GM15510 (cell line): ENCODE results near the gene SDK2.

Source experiments
- POLR2A ChIP-seq: IDR thresholded peaks from 3 replicates; pipeline ENCODE4 v1.6.1; 2011; ENCODE audit warnings: borderline replicate concordance; ENCODE audit not compliant: insufficient read length; ENCODE audit errors: extremely low read depth

SDK2 gene

DNA sequence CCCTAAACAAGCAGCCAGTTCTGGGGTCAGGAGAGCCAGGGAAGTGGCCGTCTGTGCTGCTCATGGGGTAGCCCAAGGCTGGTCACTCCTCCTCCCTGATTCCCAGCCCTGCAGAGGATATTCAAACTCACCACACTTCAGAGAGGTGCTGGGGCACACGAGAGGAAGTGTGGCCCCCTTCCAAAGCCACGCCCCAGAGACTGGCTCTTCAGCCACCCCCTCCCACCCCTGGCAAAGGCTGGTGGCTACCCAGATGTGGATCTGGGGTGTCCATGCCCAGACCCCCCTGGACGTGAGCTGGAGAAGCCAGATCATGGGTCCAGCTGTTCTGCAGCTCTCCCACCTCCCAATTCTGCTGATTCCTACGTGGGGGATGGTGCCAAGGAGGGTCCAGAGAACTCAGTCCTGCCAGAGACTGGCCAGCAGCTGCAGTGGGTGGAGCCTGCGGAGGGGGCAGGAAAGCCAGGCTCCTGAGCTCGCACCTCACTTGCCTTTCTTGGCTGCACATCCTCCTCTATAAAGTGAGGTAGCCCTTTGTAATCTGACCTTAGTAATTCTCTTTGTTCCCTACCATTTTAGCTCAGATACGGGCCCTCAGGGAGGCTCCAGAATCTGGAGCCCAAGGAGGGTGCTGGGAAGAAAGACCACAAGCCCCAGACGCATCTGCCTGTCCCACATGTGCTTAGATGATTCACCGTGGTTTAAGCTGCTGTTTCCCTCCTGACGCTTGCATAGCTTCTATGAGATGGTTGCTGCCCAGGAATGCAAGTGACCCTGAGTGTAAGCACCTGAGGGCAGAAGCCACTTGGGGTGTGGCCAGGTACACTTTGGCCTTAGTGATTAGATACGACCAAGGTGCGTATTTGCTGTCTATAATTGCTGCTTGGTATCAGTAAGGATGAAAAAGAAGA is 15.3 kb downstream of the SDK2 start:
- TF ChIP-seq POLR2A: no peak

GRCh38 chr17:73625991-73626673 is 18.1 kb downstream of the SDK2 start:
- TF ChIP-seq POLR2A: no peak

GRCh38 chr17:73625006-73625405 is 19.2 kb downstream of the SDK2 start:
- TF ChIP-seq POLR2A: no peak

DNA sequence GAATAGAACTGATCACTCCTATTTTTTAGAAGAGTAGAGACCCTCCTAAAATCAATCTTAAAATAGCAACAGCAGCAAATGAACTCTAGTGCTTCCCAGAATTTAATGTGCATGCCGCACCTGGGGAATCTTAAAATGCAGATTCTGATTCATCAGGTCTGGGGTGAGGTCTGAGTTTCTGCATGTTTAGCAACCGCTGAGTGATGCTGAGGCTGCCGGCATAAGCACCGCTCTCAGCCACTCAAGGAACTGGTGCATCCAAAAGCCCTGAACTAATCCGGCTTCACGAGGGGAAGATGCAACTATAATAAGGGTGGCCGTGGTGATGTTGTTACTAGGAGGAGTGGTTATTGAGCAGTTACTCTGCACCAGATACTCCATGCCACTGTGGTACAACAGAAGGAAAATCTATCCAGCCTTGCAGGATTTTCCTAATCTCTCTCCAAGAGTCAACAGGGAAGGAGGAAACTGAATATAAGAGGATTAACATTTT is 19.7 kb downstream of the SDK2 start:
- TF ChIP-seq POLR2A: no peak

GRCh38 chr17:73623818-73624217 is 20.4 kb downstream of the SDK2 start:
- no peak for TF ChIP-seq POLR2A

- no peak for TF ChIP-seq POLR2A
These were observed 21.0 kb downstream of the SDK2 start for GRCh38 chr17:73623247-73623646.

DNA sequence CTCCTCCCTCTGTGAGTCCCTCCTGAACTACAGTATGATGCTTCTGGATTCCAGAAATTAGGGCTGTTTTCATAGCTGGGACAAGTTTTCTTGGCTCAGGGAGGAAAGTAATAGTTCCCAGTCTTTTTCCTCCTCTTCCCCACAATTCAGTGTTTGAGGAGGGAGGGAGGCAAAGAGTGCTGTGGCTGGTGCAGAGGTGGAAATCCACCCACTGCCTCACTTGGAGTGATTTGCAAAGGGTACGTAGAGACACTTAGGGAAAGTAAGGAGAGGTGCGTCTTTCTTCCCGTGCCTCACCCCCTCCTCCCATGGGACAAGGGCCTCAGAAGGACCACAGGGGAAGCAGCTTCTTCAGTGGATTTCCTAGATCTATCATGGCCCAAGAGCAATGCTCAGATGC is 21.9 kb downstream of the SDK2 start:
- no peak for TF ChIP-seq POLR2A

GRCh38 chr17:73621685-73622084 is 22.6 kb downstream of the SDK2 start:
- TF ChIP-seq POLR2A: no peak

DNA sequence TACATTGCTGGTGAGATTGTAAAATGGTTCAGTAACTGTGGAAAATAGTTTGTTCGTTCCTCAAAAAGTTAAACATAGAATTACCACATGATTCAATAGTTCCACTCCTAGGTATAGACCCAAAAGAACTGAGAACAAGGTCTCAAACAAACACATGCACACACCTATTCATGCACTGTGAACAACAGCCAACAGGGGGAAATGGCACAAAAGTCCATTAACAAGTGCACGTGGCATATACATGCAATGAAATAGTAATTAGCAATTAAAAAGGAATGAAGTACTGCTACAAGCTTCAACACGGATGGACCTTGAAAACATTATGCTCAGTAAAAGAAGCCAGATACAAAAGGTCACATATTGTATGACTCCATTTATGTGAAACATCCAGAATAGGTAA is 23.8 kb downstream of the SDK2 start:
- no peak for TF ChIP-seq POLR2A

- TF ChIP-seq POLR2A: no peak
These were observed 26.7 kb downstream of the SDK2 start for GRCh38 chr17:73617501-73617900.

- no peak for TF ChIP-seq POLR2A
These were observed 27.3 kb downstream of the SDK2 start for GRCh38 chr17:73616873-73617404.

- TF ChIP-seq POLR2A: no peak
These were observed 27.9 kb downstream of the SDK2 start for GRCh38 chr17:73616120-73616872.

DNA sequence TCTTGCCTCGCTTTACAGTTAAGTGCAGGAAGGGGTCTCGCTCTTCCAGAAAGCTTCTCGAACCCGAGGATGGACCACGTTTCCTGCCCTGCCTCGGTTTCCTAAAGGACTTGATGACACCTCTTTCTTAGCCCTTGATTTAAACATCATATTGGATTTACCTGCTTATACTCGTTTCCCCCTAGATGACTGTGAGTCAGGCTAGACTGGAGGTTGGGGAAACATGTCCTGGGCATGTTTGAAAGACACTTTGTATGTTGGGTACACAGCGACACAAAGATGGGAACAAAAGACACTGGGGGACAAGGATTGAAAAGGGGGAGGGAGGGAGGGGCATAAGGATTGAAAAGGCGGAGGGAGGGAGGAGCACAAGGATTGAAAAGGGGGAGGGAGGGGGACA is 30.0 kb downstream of the SDK2 start:
- no peak for TF ChIP-seq POLR2A

DNA sequence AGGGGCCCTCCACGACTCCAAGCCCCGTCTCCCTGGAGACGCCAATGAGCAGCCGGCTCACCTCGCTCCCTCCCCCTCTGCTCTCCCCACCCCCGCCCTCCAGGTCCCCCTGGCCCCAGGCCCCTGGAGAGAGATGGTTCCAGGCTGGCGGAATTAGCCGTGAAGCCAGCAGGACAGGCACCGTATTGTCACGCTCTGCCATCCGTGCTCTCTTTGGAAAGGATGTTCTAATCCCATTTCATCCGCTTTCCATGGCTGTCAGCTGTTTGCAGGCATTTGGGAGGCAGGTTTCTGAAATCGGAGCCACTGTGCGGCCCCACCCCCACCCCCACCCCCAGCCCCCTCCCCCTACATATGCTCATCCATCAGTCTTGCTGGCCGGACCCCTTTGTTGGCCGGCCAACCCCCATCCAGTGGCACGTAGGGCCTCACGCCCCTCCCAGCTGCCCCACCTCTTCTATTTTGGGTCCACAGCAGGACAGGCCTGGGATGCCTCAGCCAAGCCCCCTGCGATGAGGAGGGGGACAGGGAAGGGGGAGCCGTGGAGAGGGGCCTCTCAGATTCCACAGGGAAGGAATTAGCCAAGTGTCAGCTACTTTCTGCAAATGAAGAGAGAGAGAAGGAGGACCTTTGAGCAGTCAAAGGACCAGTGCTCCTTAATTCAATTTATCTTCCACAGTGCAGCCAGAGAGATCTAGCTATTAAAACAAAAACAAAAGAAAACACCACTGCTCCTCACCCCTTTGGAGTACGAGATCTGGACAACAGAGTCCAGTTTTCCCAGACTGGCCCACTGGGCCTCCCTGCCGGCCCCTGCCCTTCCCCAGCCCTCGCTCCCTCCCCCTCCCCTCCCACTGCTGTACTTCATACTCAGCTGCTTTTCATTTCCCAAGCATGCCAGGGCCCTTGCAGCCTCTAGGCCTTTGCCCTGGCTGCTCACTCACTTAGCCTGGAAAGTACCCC is 30.7 kb downstream of the SDK2 start:
- TF ChIP-seq POLR2A: no peak
